ENCODE results near the gene RXFP4. TPM values are rescaled to one million over a fixed set of nuclear protein-coding genes. Genes with fewer than 3 reads are reported as not detected.

The RXFP4 gene
- total and polyA plus RNA-seq, 7 experiments from 2014 or later: 0.60 to 1.3 TPM; not detected in 5

GRCh38 chr1:155897746-155898145 lies 43.7 kb upstream of the RXFP4 start:
- H3K27ac ChIP-seq (ENCODE audit: low read depth, low read length): no peak overlapping the region
- H3K27me3 Mint-ChIP-seq: no peaks in the 10 kb centered on the region
- POLR2A ChIA-PET: no interaction called here
- CTCF ChIA-PET: no interaction called here
- ATAC-seq (no peak), DNase-seq (no peak)
- H3K4me1 ChIP-seq (ENCODE audit: control insufficient read depth in 2 of 2, insufficient read depth in 2 of 2, low read length in 2 of 2): peaks cover 4 to 13% of the 10 kb centered on the region in 2 donors
- no peaks in the 10 kb centered on the region for H3K27me3 ChIP-seq (ENCODE audit: control insufficient read depth in 2 of 2, insufficient read depth in 2 of 2, low read length in 2 of 2)
- no peaks in the 10 kb centered on the region for H3K9me3 ChIP-seq (ENCODE audit: control insufficient read depth in 2 of 3, low read length in 3 of 3)
- H3K27ac Mint-ChIP-seq: peak overlapping the region in 4 of 9 donors; percentile 38 to 72 (median 54)
- H3K9me3 Mint-ChIP-seq: no peaks in the 10 kb centered on the region
- H3K4me3 Mint-ChIP-seq: no peak overlapping the region
- H3K4me3 ChIP-seq (ENCODE audit: low read length): no peak overlapping the region
- H3K36me3 ChIP-seq (ENCODE audit: control insufficient read depth in 2 of 3, insufficient read depth in 3 of 3, low read length in 3 of 3): peaks cover 14 to 49% (median 18%) of the 10 kb centered on the region in 3 experiments
- H3K4me1 Mint-ChIP-seq: peaks cover 7 to 19% (median 16%) of the 10 kb centered on the region in 7 donors
- peaks cover 5 to 26% (median 19%) of the 10 kb centered on the region in 5 donors for H3K36me3 Mint-ChIP-seq
- intact Hi-C loops (cut with micrococcal nuclease): no loop called here

- no peak for DNase-seq
- H3K9me3 Mint-ChIP-seq: no peaks in the 10 kb centered on the region
- peaks cover 17 to 57% (median 19%) of the 10 kb centered on the region in 3 experiments for H3K36me3 ChIP-seq (ENCODE audit: control insufficient read depth in 2 of 3, insufficient read depth in 3 of 3, low read length in 3 of 3)
- no peak overlapping the region for H3K4me3 Mint-ChIP-seq
- H3K4me1 ChIP-seq (ENCODE audit: control insufficient read depth in 2 of 2, insufficient read depth in 2 of 2, low read length in 2 of 2): peaks cover 0 to 3% of the 10 kb centered on the region in 2 donors
- peaks cover 5 to 26% (median 19%) of the 10 kb centered on the region in 5 donors for H3K36me3 Mint-ChIP-seq
- H3K27ac ChIP-seq (ENCODE audit: low read depth, low read length): no peak overlapping the region
- ChIA-PET CTCF (no interaction called here), POLR2A (interaction anchor here (0.6 to 0.8 kb wide), 4 partner anchors 10 to 157 kb away, joined by 3 to 5 read pairs (median 4); no protein-coding TSS in a partner anchor)
- H3K27ac Mint-ChIP-seq: peak overlapping the region in 3 of 9 donors; percentile 21 to 62 (median 49)
- no peak overlapping the region for H3K4me3 ChIP-seq (ENCODE audit: low read length)
- intact Hi-C loops (cut with micrococcal nuclease): no loop called here
- peaks cover 0 to 8% (median 5%) of the 10 kb centered on the region in 7 donors for H3K4me1 Mint-ChIP-seq
- no peak for ATAC-seq
- no peaks in the 10 kb centered on the region for H3K27me3 ChIP-seq (ENCODE audit: control insufficient read depth in 2 of 2, insufficient read depth in 2 of 2, low read length in 2 of 2)
- H3K9me3 ChIP-seq (ENCODE audit: control insufficient read depth in 2 of 3, low read length in 3 of 3): no peaks in the 10 kb centered on the region
- H3K27me3 Mint-ChIP-seq: no peaks in the 10 kb centered on the region
These were observed 42.5 kb upstream of the RXFP4 start for GRCh38 chr1:155898888-155899287.

GRCh38 chr1:155899683-155900082 lies 41.8 kb upstream of the RXFP4 start:
- intact Hi-C loops (cut with micrococcal nuclease): no loop called here
- ATAC-seq (no peak), DNase-seq (no peak)
- peaks cover 2 to 9% (median 5%) of the 10 kb centered on the region in 7 donors for H3K4me1 Mint-ChIP-seq
- no peaks in the 10 kb centered on the region for H3K27me3 Mint-ChIP-seq
- no peak overlapping the region for H3K4me3 Mint-ChIP-seq
- no peak overlapping the region for H3K27ac ChIP-seq (ENCODE audit: low read depth, low read length)
- POLR2A ChIA-PET: interaction anchor here (0.8 kb wide), 1 partner anchor 25 kb away, joined by 4 read pairs; no protein-coding TSS in a partner anchor
- H3K27me3 ChIP-seq (ENCODE audit: control insufficient read depth in 2 of 2, insufficient read depth in 2 of 2, low read length in 2 of 2): no peaks in the 10 kb centered on the region
- no peak overlapping the region for H3K4me3 ChIP-seq (ENCODE audit: low read length)
- CTCF ChIA-PET: no interaction called here
- no peaks in the 10 kb centered on the region for H3K4me1 ChIP-seq (ENCODE audit: control insufficient read depth in 2 of 2, insufficient read depth in 2 of 2, low read length in 2 of 2)
- H3K36me3 Mint-ChIP-seq: peaks cover 9 to 34% (median 24%) of the 10 kb centered on the region in 5 donors
- no peaks in the 10 kb centered on the region for H3K9me3 Mint-ChIP-seq
- H3K27ac Mint-ChIP-seq: peak overlapping the region in 1 of 9 donors; percentile 11
- H3K36me3 ChIP-seq (ENCODE audit: control insufficient read depth in 2 of 3, insufficient read depth in 3 of 3, low read length in 3 of 3): peaks cover 22 to 65% (median 27%) of the 10 kb centered on the region in 3 experiments
- H3K9me3 ChIP-seq (ENCODE audit: control insufficient read depth in 2 of 3, low read length in 3 of 3): no peaks in the 10 kb centered on the region

GRCh38 chr1:155900161-155900560 lies 41.3 kb upstream of the RXFP4 start:
- Histone ChIP-seq H3K9me3 (ENCODE audit: control insufficient read depth in 2 of 3, low read length in 3 of 3) (no peaks in the 10 kb centered on the region), H3K27me3 (ENCODE audit: control insufficient read depth in 2 of 2, insufficient read depth in 2 of 2, low read length in 2 of 2) (no peaks in the 10 kb centered on the region), H3K36me3 (ENCODE audit: control insufficient read depth in 2 of 3, insufficient read depth in 3 of 3, low read length in 3 of 3) (peaks cover 27 to 70% (median 32%) of the 10 kb centered on the region in 3 experiments), H3K4me3 (ENCODE audit: low read length) (no peak overlapping the region), H3K27ac (ENCODE audit: low read depth, low read length) (no peak overlapping the region), H3K4me1 (ENCODE audit: control insufficient read depth in 2 of 2, insufficient read depth in 2 of 2, low read length in 2 of 2) (no peaks in the 10 kb centered on the region)
- Mint-ChIP-seq H3K27ac (peak overlapping the region in 1 of 9 donors; percentile 4), H3K36me3 (peaks cover 10 to 34% (median 25%) of the 10 kb centered on the region in 5 donors), H3K9me3 (no peaks in the 10 kb centered on the region), H3K4me3 (no peak overlapping the region), H3K4me1 (peaks cover 3 to 9% (median 5%) of the 10 kb centered on the region in 7 donors), H3K27me3 (no peaks in the 10 kb centered on the region)
- CTCF ChIA-PET: no interaction called here
- POLR2A ChIA-PET: no interaction called here
- DNase-seq: no peak
- intact Hi-C loops (cut with micrococcal nuclease): no loop called here
- ATAC-seq: no peak

- H3K36me3 ChIP-seq (ENCODE audit: control insufficient read depth in 2 of 3, insufficient read depth in 3 of 3, low read length in 3 of 3): peaks cover 24 to 70% (median 32%) of the 10 kb centered on the region in 3 experiments
- H3K4me1 ChIP-seq (ENCODE audit: control insufficient read depth in 2 of 2, insufficient read depth in 2 of 2, low read length in 2 of 2): no peaks in the 10 kb centered on the region
- peaks cover 10 to 28% (median 15%) of the 10 kb centered on the region in 5 donors for H3K36me3 Mint-ChIP-seq
- H3K4me1 Mint-ChIP-seq: peaks cover 3 to 20% (median 5%) of the 10 kb centered on the region in 7 donors
- H3K27me3 ChIP-seq (ENCODE audit: control insufficient read depth in 2 of 2, insufficient read depth in 2 of 2, low read length in 2 of 2): no peaks in the 10 kb centered on the region
- H3K27ac ChIP-seq (ENCODE audit: low read depth, low read length): no peak overlapping the region
- no peaks in the 10 kb centered on the region for H3K9me3 ChIP-seq (ENCODE audit: control insufficient read depth in 2 of 3, low read length in 3 of 3)
- H3K4me3 Mint-ChIP-seq: no peak overlapping the region
- no peaks in the 10 kb centered on the region for H3K9me3 Mint-ChIP-seq
- H3K4me3 ChIP-seq (ENCODE audit: low read length): no peak overlapping the region
- POLR2A ChIA-PET: no interaction called here
- no peaks in the 10 kb centered on the region for H3K27me3 Mint-ChIP-seq
- no peak overlapping the region for H3K27ac Mint-ChIP-seq
- DNase-seq (no peak), ATAC-seq (no peak)
- intact Hi-C loops (cut with micrococcal nuclease): no loop called here
- CTCF ChIA-PET: interaction anchor here (0.6 kb wide), 1 partner anchor 149 kb away, joined by 3 read pairs; the partner anchor contains the start of gene UBQLN4
These were observed 37.2 kb upstream of the RXFP4 start for GRCh38 chr1:155904261-155904660.

GRCh38 chr1:155909894-155910293 lies 31.5 kb upstream of the RXFP4 start:
- ATAC-seq: peak; percentile 48
- POLR2A ChIA-PET: interaction anchor here (1.8 kb wide), 1 partner anchor 67 kb away, joined by 10 read pairs; no protein-coding TSS in a partner anchor
- Histone ChIP-seq H3K4me1 (ENCODE audit: control insufficient read depth in 2 of 2, insufficient read depth in 2 of 2, low read length in 2 of 2) (peaks cover 5 to 17% of the 10 kb centered on the region in 2 donors), H3K4me3 (ENCODE audit: low read length) (peak overlapping the region; percentile 73), H3K36me3 (ENCODE audit: control insufficient read depth in 2 of 3, insufficient read depth in 3 of 3, low read length in 3 of 3) (peaks cover 8 to 39% (median 18%) of the 10 kb centered on the region in 3 experiments), H3K27ac (ENCODE audit: low read depth, low read length) (peak overlapping the region; percentile 80), H3K9me3 (ENCODE audit: control insufficient read depth in 2 of 3, low read length in 3 of 3) (no peaks in the 10 kb centered on the region), H3K27me3 (ENCODE audit: control insufficient read depth in 2 of 2, insufficient read depth in 2 of 2, low read length in 2 of 2) (no peaks in the 10 kb centered on the region)
- peak in 2 of 9 donors; percentile 5 to 12 for DNase-seq
- CTCF ChIA-PET: no interaction called here
- no peaks in the 10 kb centered on the region for H3K27me3 Mint-ChIP-seq
- H3K4me1 Mint-ChIP-seq: peaks cover 11 to 42% (median 21%) of the 10 kb centered on the region in 7 donors
- peak overlapping the region; percentile 83 to 99 (median 96) for H3K4me3 Mint-ChIP-seq
- no peaks in the 10 kb centered on the region for H3K9me3 Mint-ChIP-seq
- peak overlapping the region; percentile 62 to 99 (median 92) for H3K27ac Mint-ChIP-seq
- peaks cover 0 to 18% (median 4%) of the 10 kb centered on the region in 5 donors for H3K36me3 Mint-ChIP-seq
- intact Hi-C loops (cut with micrococcal nuclease): loop anchor here (2.0 to 10.0 kb wide), 3 partner anchors 69 to 588 kb away; partner anchors contain the start of genes RUSC1 (in 2 of the 2) and ARHGEF2 (in 1 of the 2)
